ENCODE measurements around the gene KDELR1. TPM values are rescaled to one million over a fixed set of nuclear protein-coding genes. Genes with fewer than 3 reads are reported as not detected.

The KDELR1 gene
- total RNA-seq, 1 experiment from 2014 or later = 113 TPM

DNA sequence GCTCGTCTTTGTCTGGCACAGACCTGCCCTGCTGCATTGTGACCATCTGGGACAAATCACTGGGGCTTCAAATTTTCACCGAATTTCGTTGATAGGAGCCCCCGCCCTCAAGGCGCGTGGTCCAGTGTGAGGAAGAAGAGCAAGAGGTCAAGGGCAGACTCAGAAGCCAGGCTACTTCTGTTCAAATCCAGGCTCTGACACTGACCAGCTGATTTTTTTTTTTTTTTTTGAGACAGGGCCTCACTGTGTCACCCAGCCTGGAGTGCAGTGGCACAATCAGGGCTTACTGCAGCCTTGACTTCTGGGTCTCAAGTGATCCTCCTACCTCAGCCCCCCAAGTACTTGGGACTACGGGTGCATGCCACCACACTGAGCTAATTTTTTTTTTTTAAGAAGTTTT, 20.0 kb downstream of the KDELR1 start:
- Mint-ChIP-seq H3K27me3 (ENCODE audit: insufficient read depth, unreplicated experiment) (no peaks in the 10 kb centered on the region), H3K4me1 (ENCODE audit: insufficient read depth, unreplicated experiment) (peaks cover 9% of the 10 kb centered on the region), H3K27ac (ENCODE audit: low read depth, unreplicated experiment) (no peak overlapping the region), H3K9me3 (ENCODE audit: unreplicated experiment) (no peaks in the 10 kb centered on the region), H3K4me3 (ENCODE audit: unreplicated experiment) (no peak overlapping the region), H3K36me3 (ENCODE audit: insufficient read depth, unreplicated experiment) (no peaks in the 10 kb centered on the region)
- intact Hi-C loops (cut with micrococcal nuclease) = no loop called here
- TF ChIP-seq, protein P1, sequence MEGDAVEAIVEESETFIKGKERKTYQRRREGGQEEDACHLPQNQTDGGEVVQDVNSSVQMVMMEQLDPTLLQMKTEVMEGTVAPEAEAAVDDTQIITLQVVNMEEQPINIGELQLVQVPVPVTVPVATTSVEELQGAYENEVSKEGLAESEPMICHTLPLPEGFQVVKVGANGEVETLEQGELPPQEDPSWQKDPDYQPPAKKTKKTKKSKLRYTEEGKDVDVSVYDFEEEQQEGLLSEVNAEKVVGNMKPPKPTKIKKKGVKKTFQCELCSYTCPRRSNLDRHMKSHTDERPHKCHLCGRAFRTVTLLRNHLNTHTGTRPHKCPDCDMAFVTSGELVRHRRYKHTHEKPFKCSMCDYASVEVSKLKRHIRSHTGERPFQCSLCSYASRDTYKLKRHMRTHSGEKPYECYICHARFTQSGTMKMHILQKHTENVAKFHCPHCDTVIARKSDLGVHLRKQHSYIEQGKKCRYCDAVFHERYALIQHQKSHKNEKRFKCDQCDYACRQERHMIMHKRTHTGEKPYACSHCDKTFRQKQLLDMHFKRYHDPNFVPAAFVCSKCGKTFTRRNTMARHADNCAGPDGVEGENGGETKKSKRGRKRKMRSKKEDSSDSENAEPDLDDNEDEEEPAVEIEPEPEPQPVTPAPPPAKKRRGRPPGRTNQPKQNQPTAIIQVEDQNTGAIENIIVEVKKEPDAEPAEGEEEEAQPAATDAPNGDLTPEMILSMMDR (IDR thresholded peaks at IDR 0.05; ENCODE audit: unreplicated experiment) = no peak
- no peak for DNase-seq (ENCODE audit: unreplicated experiment)
- POLR2A ChIA-PET = no interaction called here
- no TSS peak for BruUV-seq (replicated peaks)
- CTCF ChIA-PET = interaction anchor here (1.2 to 1.8 kb wide), 2 partner anchors 12 to 20 kb away, joined by 3 to 9 read pairs; partner anchors contain the start of gene KDELR1

DNA sequence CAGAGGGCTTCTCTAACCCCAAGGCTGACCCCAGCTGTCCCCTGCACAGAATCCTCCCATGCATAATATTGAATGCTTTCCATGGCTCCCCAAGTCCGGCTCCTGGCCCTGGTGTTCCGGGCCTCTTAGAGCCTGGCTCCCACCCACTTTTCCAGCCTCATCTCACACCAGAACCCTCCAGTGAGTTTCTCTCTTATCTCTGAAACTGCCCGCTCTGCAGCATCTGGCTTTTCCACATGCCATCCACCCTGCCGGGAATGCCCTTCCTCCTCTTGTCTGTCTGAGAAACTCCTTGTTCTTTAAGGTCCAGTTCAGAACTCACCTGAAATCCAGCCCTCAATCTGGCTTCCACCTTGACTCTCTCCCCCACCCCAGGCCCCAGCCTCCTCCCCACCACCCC, 20.4 kb downstream of the KDELR1 start:
- Mint-ChIP-seq H3K4me3 (ENCODE audit: unreplicated experiment) (no peak overlapping the region), H3K9me3 (ENCODE audit: unreplicated experiment) (no peaks in the 10 kb centered on the region)
- CTCF ChIA-PET = interaction anchor here (1.8 kb wide), 1 partner anchor 20 kb away, joined by 9 read pairs; the partner anchor contains the start of gene KDELR1

DNA sequence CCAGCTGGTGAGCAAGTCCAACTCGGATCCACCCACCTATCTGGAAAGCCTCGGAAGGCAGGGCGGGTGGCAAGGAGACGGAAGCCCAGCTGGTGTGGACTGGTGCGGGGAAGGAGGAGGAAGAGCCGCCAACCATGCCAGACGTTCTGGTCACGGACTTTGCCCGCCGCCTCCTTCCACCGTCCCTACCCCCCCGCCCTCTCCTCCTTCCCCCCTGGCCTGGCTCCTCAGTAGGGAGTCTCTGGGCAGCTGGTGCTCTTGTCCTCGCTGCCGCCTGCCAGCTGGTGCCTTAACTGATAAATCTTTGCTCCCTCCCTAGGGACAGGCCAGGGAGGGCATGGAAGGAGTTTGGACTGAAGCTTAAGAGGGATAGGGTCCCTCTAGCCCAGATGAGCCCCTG, 22.4 kb downstream of the KDELR1 start:
- BruUV-seq (replicated peaks) = no TSS peak
- no peak overlapping the region for H3K27ac Mint-ChIP-seq (ENCODE audit: low read depth, unreplicated experiment)
- POLR2A ChIA-PET = no interaction called here

More for the DNA sequence above, 20.4 kb downstream of the KDELR1 start:
- BruUV-seq (replicated peaks) = no TSS peak
- no peaks in the 10 kb centered on the region for H3K36me3 Mint-ChIP-seq (ENCODE audit: insufficient read depth, unreplicated experiment)
- peaks cover 9% of the 10 kb centered on the region for H3K4me1 Mint-ChIP-seq (ENCODE audit: insufficient read depth, unreplicated experiment)
- DNase-seq (ENCODE audit: unreplicated experiment) = no peak
- POLR2A ChIA-PET = no interaction called here
- H3K27me3 Mint-ChIP-seq (ENCODE audit: insufficient read depth, unreplicated experiment) = no peaks in the 10 kb centered on the region
- H3K27ac Mint-ChIP-seq (ENCODE audit: low read depth, unreplicated experiment) = no peak overlapping the region
- TF ChIP-seq, protein P1 (IDR thresholded peaks at IDR 0.05; ENCODE audit: unreplicated experiment) = no peak
- intact Hi-C loops (cut with micrococcal nuclease) = no loop called here

DNA sequence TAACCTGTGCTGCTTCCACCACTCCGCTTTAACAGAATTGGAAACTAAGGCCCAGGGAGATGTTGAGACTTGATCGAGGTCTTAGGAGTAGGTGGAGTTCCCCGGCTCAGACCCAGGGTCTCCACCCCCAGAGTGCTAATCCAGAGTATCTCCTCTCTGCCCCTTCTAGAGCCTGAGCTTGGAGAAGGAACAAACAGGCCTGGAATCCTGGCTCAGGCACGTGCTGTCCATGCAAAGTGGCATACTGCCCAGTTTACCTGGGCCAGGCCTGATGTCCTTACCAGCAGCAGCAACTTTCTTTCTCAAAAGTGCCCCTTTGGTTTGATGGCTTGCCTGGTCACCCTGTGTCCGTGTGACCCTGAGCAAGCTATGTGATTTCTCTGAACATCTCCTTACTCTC, 23.5 kb downstream of the KDELR1 start:
- Mint-ChIP-seq H3K27me3 (ENCODE audit: insufficient read depth, unreplicated experiment) (no peaks in the 10 kb centered on the region), H3K9me3 (ENCODE audit: unreplicated experiment) (no peaks in the 10 kb centered on the region), H3K4me1 (ENCODE audit: insufficient read depth, unreplicated experiment) (peaks cover 3% of the 10 kb centered on the region), H3K27ac (ENCODE audit: low read depth, unreplicated experiment) (no peak overlapping the region), H3K36me3 (ENCODE audit: insufficient read depth, unreplicated experiment) (no peaks in the 10 kb centered on the region), H3K4me3 (ENCODE audit: unreplicated experiment) (no peak overlapping the region)
- ChIA-PET CTCF (interaction anchor here (0.5 to 0.7 kb wide), 2 partner anchors 24 to 318 kb away, joined by 3 to 5 read pairs; no protein-coding TSS in a partner anchor), POLR2A (interaction anchor here (0.5 kb wide), 1 partner anchor 12 kb away, joined by 3 read pairs; no protein-coding TSS in a partner anchor)
- TF ChIP-seq, protein P1 (IDR thresholded peaks at IDR 0.05; ENCODE audit: unreplicated experiment) = no peak
- intact Hi-C loops (cut with micrococcal nuclease) = no loop called here
- no peak for DNase-seq (ENCODE audit: unreplicated experiment)
- no TSS peak for BruUV-seq (replicated peaks)

More for the DNA sequence above, 22.4 kb downstream of the KDELR1 start:
- H3K36me3 Mint-ChIP-seq (ENCODE audit: insufficient read depth, unreplicated experiment) = no peaks in the 10 kb centered on the region
- no peak for DNase-seq (ENCODE audit: unreplicated experiment)
- no peak overlapping the region for H3K4me3 Mint-ChIP-seq (ENCODE audit: unreplicated experiment)
- CTCF ChIA-PET = interaction anchor here (0.8 kb wide), 1 partner anchor 120 kb away, joined by 4 read pairs; no protein-coding TSS in a partner anchor
- no peaks in the 10 kb centered on the region for H3K9me3 Mint-ChIP-seq (ENCODE audit: unreplicated experiment)
- peaks cover 9% of the 10 kb centered on the region for H3K4me1 Mint-ChIP-seq (ENCODE audit: insufficient read depth, unreplicated experiment)
- H3K27me3 Mint-ChIP-seq (ENCODE audit: insufficient read depth, unreplicated experiment) = no peaks in the 10 kb centered on the region
- TF ChIP-seq, protein P1 (IDR thresholded peaks at IDR 0.05; ENCODE audit: unreplicated experiment) = no peak
- intact Hi-C loops (cut with micrococcal nuclease) = no loop called here

All from MCF 10A (cell line).